Measurements from ENCODE around the gene TOM1L1.

DNA sequence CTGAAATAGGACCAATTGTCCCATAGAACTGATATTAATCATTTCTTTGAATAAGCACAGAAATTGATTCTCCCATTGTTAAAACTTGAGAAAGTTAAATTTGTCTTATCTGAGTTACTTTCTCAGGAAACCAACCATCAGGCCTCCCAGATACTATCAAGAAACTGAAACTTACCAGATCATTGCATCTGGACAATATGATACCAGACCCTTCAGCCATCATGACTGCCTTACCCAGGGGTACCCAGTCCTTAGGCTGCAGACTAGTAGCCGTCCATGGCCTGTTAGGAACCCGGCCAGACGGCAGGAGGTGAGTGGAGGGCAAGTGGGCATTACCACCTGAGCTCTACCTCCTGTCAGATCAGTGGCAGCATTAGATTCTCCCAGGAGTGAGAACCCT is 75.7 kb downstream of the TOM1L1 start:
- TF ChIP-seq POLR2A (IDR thresholded peaks at IDR 0.05) (no peak), EP300 (IDR thresholded peaks at IDR 0.05; ENCODE audit: low read depth) (no peak), CTCF (IDR thresholded peaks at IDR 0.05) (no peak), POLR2AphosphoS5 (IDR thresholded peaks at IDR 0.05) (no peak)

All from transverse colon (tissue), 4 donors.